Measurements from ENCODE around the gene TMEM98. TPM values are rescaled to one million over a fixed set of nuclear protein-coding genes. Genes with fewer than 3 reads are reported as not detected.
"Not testable (repeated sequence)": the region's sequence is repeated elsewhere in the genome, so short reads cannot be mapped to it uniquely, and the experiment has no call there.

TMEM98 gene, protein sequence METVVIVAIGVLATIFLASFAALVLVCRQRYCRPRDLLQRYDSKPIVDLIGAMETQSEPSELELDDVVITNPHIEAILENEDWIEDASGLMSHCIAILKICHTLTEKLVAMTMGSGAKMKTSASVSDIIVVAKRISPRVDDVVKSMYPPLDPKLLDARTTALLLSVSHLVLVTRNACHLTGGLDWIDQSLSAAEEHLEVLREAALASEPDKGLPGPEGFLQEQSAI
- total RNA-seq (10 to 100 TPM; 39.3 to 65.8 TPM), polyA plus RNA-seq (10 to 100 TPM; 56.0 to 91.4 TPM)
- long read RNA-seq, donor 1, full-length matches to known transcripts, result 147 of 177 reads
- long read RNA-seq, donor 1, partial matches to known transcripts, result 12 of 177 reads
- long read RNA-seq, donor 1, other reads (novel, unspliced or antisense), result 18 of 177 reads
- long read RNA-seq, donor 2, full-length matches to known transcripts, result 34 of 41 reads
- long read RNA-seq, donor 2, partial matches to known transcripts, result 2 of 41 reads
- long read RNA-seq, donor 2, other reads (novel, unspliced or antisense), result 5 of 41 reads

DNA sequence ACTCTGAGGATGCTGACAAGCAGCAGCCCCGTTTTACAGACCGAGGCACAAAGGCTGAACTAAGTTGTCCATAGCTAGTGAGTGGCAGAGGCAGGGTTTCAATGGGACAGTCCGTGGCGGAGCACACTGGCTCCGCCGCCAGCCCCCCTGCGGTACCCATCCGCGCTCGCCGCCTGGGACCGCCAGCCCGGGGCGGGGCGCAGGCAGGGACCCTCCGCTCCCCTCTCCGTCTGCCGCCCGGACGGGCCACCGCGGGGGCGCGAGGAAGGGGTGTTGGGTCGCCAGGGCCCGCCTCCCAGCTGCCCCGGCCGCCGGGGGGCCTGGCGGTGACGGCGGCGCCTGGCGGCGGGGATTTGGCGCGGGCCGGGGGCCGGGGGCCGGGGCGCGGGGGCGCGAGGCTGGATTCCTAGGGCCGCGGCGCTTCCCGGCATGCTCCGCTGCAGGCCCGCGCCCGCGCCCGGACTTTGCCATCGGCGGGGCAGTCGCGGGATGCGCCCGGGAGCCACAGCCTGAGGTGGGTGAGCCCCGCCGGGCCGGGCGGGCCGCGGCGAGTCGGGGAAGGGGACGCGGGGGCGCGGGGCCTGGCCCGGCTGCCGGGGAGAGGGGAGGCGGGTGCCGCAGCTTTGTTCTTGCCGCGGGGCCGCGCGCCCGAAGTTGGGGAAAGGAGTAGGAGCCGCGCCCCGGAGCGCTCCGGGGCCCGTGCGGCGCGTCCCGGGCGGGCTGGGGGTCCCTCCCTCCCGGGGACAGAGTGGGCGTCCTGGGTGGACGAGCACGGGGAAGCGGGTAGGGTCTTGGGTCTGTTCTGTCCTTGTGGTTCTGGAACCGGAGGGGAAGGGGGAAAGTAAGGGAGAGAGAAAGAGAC, at the start of gene TMEM98:
TSS of gene TMEM98 (plus strand) at position 430 of the 862 bp plus-strand sequence. CDS start 3,376 bp downstream, outside the sequence.
- H3K9me3 ChIP-seq (ENCODE audit: control insufficient read depth, low read length), result no peaks in the 10 kb centered on the region
- H3K27ac ChIP-seq (ENCODE audit: low read depth in 1 of 2, low read length in 2 of 2), result peak within 1 kb of the TSS; percentile 49 to 83
- peak; percentile 61 for ATAC-seq (ENCODE audit: low FRiP score)
- WGBS, 2 donors, result 0 to 1% methylated on average over 47 to 99 of the region's 99 CpGs
- no peaks in the 10 kb centered on the region for H3K27me3 ChIP-seq (ENCODE audit: control insufficient read depth in 1 of 2, insufficient read depth in 2 of 2, low read length in 1 of 2)
- intact Hi-C loops (cut with DNase I), result no loop called here
- H3K4me3 ChIP-seq (ENCODE audit: low read length in 2 of 2), result peak within 1 kb of the TSS; percentile 85 to 98
- DNase-seq, result peak; percentile 62 to 79
- no peaks in the 10 kb centered on the region for H3K4me1 ChIP-seq (ENCODE audit: control insufficient read depth in 1 of 2, insufficient read depth in 2 of 2, low read length in 2 of 2)
- no peaks in the 10 kb centered on the region for H3K36me3 ChIP-seq (ENCODE audit: control insufficient read depth in 1 of 2, insufficient read depth in 2 of 2, low read length in 1 of 2)

- intact Hi-C loops (cut with DNase I), result loop anchor here in 1 of 2 donors (2.0 to 5.0 kb wide), 2 partner anchors 33 to 61 kb away; no protein-coding TSS in a partner anchor
- 35 to 37% methylated on average over 3 of the region's 3 CpGs for WGBS, 2 donors
- no peak overlapping the region for H3K4me3 ChIP-seq (ENCODE audit: low read length in 2 of 2)
- H3K4me1 ChIP-seq (ENCODE audit: control insufficient read depth in 1 of 2, insufficient read depth in 2 of 2, low read length in 2 of 2), result no peaks in the 10 kb centered on the region
- DNase-seq (peak; percentile 87 to 92), ATAC-seq (ENCODE audit: low FRiP score) (no peak)
- no peaks in the 10 kb centered on the region for H3K27me3 ChIP-seq (ENCODE audit: control insufficient read depth in 1 of 2, insufficient read depth in 2 of 2, low read length in 1 of 2)
- no peaks in the 10 kb centered on the region for H3K9me3 ChIP-seq (ENCODE audit: control insufficient read depth, low read length)
- no peak overlapping the region for H3K27ac ChIP-seq (ENCODE audit: low read depth in 1 of 2, low read length in 2 of 2)
- H3K36me3 ChIP-seq (ENCODE audit: control insufficient read depth in 1 of 2, insufficient read depth in 2 of 2, low read length in 1 of 2), result no peaks in the 10 kb centered on the region
Measured at GRCh38 chr17:32878211-32878610, 49.7 kb upstream of the TMEM98 start.

GRCh38 chr17:32879134-32879533, 48.8 kb upstream of the TMEM98 start:
- ATAC-seq (ENCODE audit: low FRiP score), result no peak
- no peak overlapping the region for H3K4me3 ChIP-seq (ENCODE audit: low read length in 2 of 2)
- no peaks in the 10 kb centered on the region for H3K4me1 ChIP-seq (ENCODE audit: control insufficient read depth in 1 of 2, insufficient read depth in 2 of 2, low read length in 2 of 2)
- no peaks in the 10 kb centered on the region for H3K36me3 ChIP-seq (ENCODE audit: control insufficient read depth in 1 of 2, insufficient read depth in 2 of 2, low read length in 1 of 2)
- no peaks in the 10 kb centered on the region for H3K27me3 ChIP-seq (ENCODE audit: control insufficient read depth in 1 of 2, insufficient read depth in 2 of 2, low read length in 1 of 2)
- WGBS, 2 donors, result 91 to 94% methylated on average over 1 of the region's 1 CpG
- H3K9me3 ChIP-seq (ENCODE audit: control insufficient read depth, low read length), result no peaks in the 10 kb centered on the region
- H3K27ac ChIP-seq (ENCODE audit: low read depth in 1 of 2, low read length in 2 of 2), result no peak overlapping the region
- no peak for DNase-seq
- intact Hi-C loops (cut with DNase I), result loop anchor here in 1 of 2 donors (2.0 to 5.0 kb wide), 2 partner anchors 32 to 62 kb away; no protein-coding TSS in a partner anchor

- Histone ChIP-seq H3K4me1 (ENCODE audit: control insufficient read depth in 1 of 2, insufficient read depth in 2 of 2, low read length in 2 of 2) (no peaks in the 10 kb centered on the region), H3K27ac (ENCODE audit: low read depth in 1 of 2, low read length in 2 of 2) (no peak overlapping the region), H3K27me3 (ENCODE audit: control insufficient read depth in 1 of 2, insufficient read depth in 2 of 2, low read length in 1 of 2) (no peaks in the 10 kb centered on the region), H3K36me3 (ENCODE audit: control insufficient read depth in 1 of 2, insufficient read depth in 2 of 2, low read length in 1 of 2) (no peaks in the 10 kb centered on the region), H3K4me3 (ENCODE audit: low read length in 2 of 2) (no peak overlapping the region), H3K9me3 (ENCODE audit: control insufficient read depth, low read length) (no peaks in the 10 kb centered on the region)
- ATAC-seq (ENCODE audit: low FRiP score) (no peak), DNase-seq (no peak)
- 89 to 93% methylated on average over 6 of the region's 6 CpGs for whole genome bisulfite sequencing, 2 donors
- intact Hi-C loops (cut with DNase I), result no loop called here
Measured at GRCh38 chr17:32880671-32881453, 47.1 kb upstream of the TMEM98 start.

- Histone ChIP-seq H3K27ac (ENCODE audit: low read depth in 1 of 2, low read length in 2 of 2) (no peak overlapping the region), H3K27me3 (ENCODE audit: control insufficient read depth in 1 of 2, insufficient read depth in 2 of 2, low read length in 1 of 2) (no peaks in the 10 kb centered on the region), H3K36me3 (ENCODE audit: control insufficient read depth in 1 of 2, insufficient read depth in 2 of 2, low read length in 1 of 2) (no peaks in the 10 kb centered on the region), H3K4me1 (ENCODE audit: control insufficient read depth in 1 of 2, insufficient read depth in 2 of 2, low read length in 2 of 2) (no peaks in the 10 kb centered on the region), H3K9me3 (ENCODE audit: control insufficient read depth, low read length) (no peaks in the 10 kb centered on the region), H3K4me3 (ENCODE audit: low read length in 2 of 2) (no peak overlapping the region)
- 82 to 83% methylated on average over 6 of the region's 6 CpGs for WGBS, 2 donors
- no peak for ATAC-seq (ENCODE audit: low FRiP score)
- no peak for DNase-seq
- intact Hi-C loops (cut with DNase I), result no loop called here
Measured at GRCh38 chr17:32882029-32882428, 45.9 kb upstream of the TMEM98 start.

DNA sequence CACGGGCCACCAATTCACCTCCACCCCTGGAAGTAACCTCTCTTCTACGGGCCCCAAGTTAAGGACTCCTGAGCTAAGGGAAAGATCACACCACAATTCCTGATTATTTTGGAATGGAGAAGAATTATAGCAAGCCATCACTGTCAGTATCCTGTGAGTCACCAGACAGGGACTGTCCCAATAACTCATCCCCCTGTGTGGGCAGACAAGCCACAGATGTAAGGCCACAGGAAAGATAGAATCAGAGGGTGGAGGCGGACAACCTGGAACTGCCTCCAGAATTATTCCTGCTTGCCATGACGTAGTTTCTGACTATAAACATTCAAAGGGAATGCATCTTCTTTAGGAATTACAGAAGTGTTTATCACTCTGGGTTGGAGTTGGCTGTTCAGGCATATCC, 45.2 kb upstream of the TMEM98 start:
- DNase-seq, result no peak

DNA sequence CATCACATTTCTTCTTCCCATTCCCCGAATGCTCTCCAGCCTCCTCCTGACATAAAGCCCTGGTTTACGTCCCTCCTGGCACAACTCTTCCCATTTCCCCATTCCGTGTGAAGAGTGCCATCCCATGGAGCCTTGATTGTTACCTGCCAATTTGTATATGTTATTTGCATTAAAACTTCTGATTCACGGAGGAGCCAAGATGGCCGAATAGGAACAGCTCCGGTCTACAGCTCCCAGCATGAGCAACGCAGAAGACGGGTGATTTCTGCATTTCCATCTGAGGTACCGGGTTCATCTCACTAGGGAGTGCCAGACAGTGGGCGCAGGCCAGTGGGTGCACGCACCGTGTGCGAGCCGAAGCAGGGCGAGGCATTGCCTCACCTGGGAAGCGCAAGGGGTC, 41.0 kb upstream of the TMEM98 start:
- H3K4me1 ChIP-seq (ENCODE audit: control insufficient read depth in 1 of 2, insufficient read depth in 2 of 2, low read length in 2 of 2); H3K27me3 ChIP-seq (ENCODE audit: control insufficient read depth in 1 of 2, insufficient read depth in 2 of 2, low read length in 1 of 2); H3K36me3 ChIP-seq (ENCODE audit: control insufficient read depth in 1 of 2, insufficient read depth in 2 of 2, low read length in 1 of 2); H3K27ac ChIP-seq (ENCODE audit: low read depth in 1 of 2, low read length in 2 of 2); H3K9me3 ChIP-seq (ENCODE audit: control insufficient read depth, low read length); intact Hi-C loops (cut with DNase I); H3K4me3 ChIP-seq (ENCODE audit: low read length in 2 of 2); DNase-seq; ATAC-seq (ENCODE audit: low FRiP score): not testable (repeated sequence)
- WGBS, 2 donors, result 94 to 97% methylated on average over 8 of the region's 16 CpGs

More for the DNA sequence above, 45.2 kb upstream of the TMEM98 start:
- H3K27me3 ChIP-seq (ENCODE audit: control insufficient read depth in 1 of 2, insufficient read depth in 2 of 2, low read length in 1 of 2), result no peaks in the 10 kb centered on the region
- no peaks in the 10 kb centered on the region for H3K9me3 ChIP-seq (ENCODE audit: control insufficient read depth, low read length)
- H3K4me3 ChIP-seq (ENCODE audit: low read length in 2 of 2), result no peak overlapping the region
- 86 to 89% methylated on average over 4 of the region's 4 CpGs for WGBS, 2 donors
- H3K27ac ChIP-seq (ENCODE audit: low read depth in 1 of 2, low read length in 2 of 2), result no peak overlapping the region
- no peaks in the 10 kb centered on the region for H3K4me1 ChIP-seq (ENCODE audit: control insufficient read depth in 1 of 2, insufficient read depth in 2 of 2, low read length in 2 of 2)
- intact Hi-C loops (cut with DNase I), result no loop called here
- ATAC-seq (ENCODE audit: low FRiP score), result no peak
- no peaks in the 10 kb centered on the region for H3K36me3 ChIP-seq (ENCODE audit: control insufficient read depth in 1 of 2, insufficient read depth in 2 of 2, low read length in 1 of 2)

GRCh38 chr17:32887410-32887809, 40.5 kb upstream of the TMEM98 start:
- intact Hi-C loops (cut with DNase I); H3K36me3 ChIP-seq (ENCODE audit: control insufficient read depth in 1 of 2, insufficient read depth in 2 of 2, low read length in 1 of 2); DNase-seq; H3K27me3 ChIP-seq (ENCODE audit: control insufficient read depth in 1 of 2, insufficient read depth in 2 of 2, low read length in 1 of 2); ATAC-seq (ENCODE audit: low FRiP score); H3K27ac ChIP-seq (ENCODE audit: low read depth in 1 of 2, low read length in 2 of 2); H3K9me3 ChIP-seq (ENCODE audit: control insufficient read depth, low read length); H3K4me1 ChIP-seq (ENCODE audit: control insufficient read depth in 1 of 2, insufficient read depth in 2 of 2, low read length in 2 of 2); H3K4me3 ChIP-seq (ENCODE audit: low read length in 2 of 2): not testable (repeated sequence)
- 49 to 53% methylated on average over 4 of the region's 14 CpGs for WGBS, 2 donors

Data from aorta (tissue), 5 donors.